ENCODE measurements around the gene LRRN3.

LRRN3 gene

GRCh38 chr7:111172564-111173257 is 81.8 kb downstream of the LRRN3 start:
- DNase-seq: peak; percentile 11

GRCh38 chr7:111173528-111173927 is 82.6 kb downstream of the LRRN3 start:
- DNase-seq: no peak

GRCh38 chr7:111173990-111174389 is 83.1 kb downstream of the LRRN3 start:
- no peak for DNase-seq

- DNase-seq: no peak
Observed at GRCh38 chr7:111174510-111174909, 83.6 kb downstream of the LRRN3 start.
